GM23248 (cell line): ENCODE results near the gene UBE2I.

Experiments used
- EZH2 ChIP-seq: fragments of 200-600 bp; sonication (generic); IDR thresholded peaks from 2 replicates; pipeline ENCODE4 v1.6.1; 2018; ENCODE audit warnings: antibody characterized with exemption, mild to moderate bottlenecking; ENCODE audit not compliant: insufficient read depth, poor library complexity, severe bottlenecking
- EZH2phosphoT487 ChIP-seq: fragments of 200-600 bp; sonication (generic); IDR thresholded peaks from 2 replicates; pipeline ENCODE4 v1.6.1; 2018; ENCODE audit warnings: antibody characterized with exemption, moderate library complexity, mild to moderate bottlenecking, low read depth; ENCODE audit not compliant: insufficient read depth

DNA sequence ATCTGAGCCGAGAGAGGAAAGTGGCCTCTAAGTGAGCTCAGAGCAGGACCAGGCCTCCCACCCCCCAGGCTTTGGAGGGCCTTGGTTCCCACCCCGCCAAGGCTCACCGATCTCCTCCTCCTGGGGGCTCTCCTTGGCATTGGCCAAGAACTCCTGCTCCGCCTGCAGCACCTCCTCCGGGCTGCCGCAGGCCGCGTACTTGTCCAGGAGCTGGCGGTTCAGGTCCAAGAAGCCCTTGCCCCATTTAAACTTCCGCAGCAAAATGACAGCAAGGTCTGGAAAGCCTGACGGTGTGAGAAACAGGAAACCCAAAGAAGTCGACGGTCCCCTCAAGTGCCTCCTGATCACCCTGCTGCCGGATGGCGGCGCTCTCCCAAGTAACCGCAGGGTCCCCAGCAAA, 40.5 kb downstream of the UBE2I start:
- TF ChIP-seq EZH2phosphoT487: no peak
- TF ChIP-seq EZH2: no peak
